K562 (cell line): ENCODE measurements around the gene SDK1. TPM values are rescaled to one million over a fixed set of nuclear protein-coding genes. Genes with fewer than 3 reads are reported as not detected.

Experiments used
- ATAC-seq: fragments of 200-7000 bp; cut with Tn5 transposase; 3 replicates; pipeline ENCODE4 v1.9.1; 2020; ENCODE audit warnings: moderate library complexity
- BruUV-seq: library from RNA; stranded (reverse); fragments of 400-500 nt; replicated peaks from 2 replicates; lab custom pipeline; 2021; lab: Mats Ljungman, UMichigan
- CTCF ChIA-PET: fragments of 300-600 bp; formaldehyde crosslinking; extraction: SDS; loops from one replicate; lab custom pipeline; 2021; ENCODE audit warnings: low intra/inter-chr PET ratio; lab: Yijun Ruan, JAX
- POLR2A ChIA-PET: fragments of 300-600, 350-650 bp; sonication (Branson Sonifier 250); formaldehyde crosslinking; extraction: SDS; loops from one replicate; lab custom pipeline; 2021; ENCODE audit warnings: antibody characterized with exemption, inconsistent platforms; lab: Yijun Ruan, JAX
- DNase-seq, 4 experiments: peaks; one replicate each; pipeline versions ENCODE4 v3.0.0 to v3.0.0-alpha.2; 2011 to 2018; ENCODE audit warnings: low spot score in 3 of 4, mixed read lengths in 3 of 4; ENCODE audit errors: extremely low read depth in 1 of 4
- FAIRE-seq: peaks from 2 replicates; lab custom pipeline; 2011; peaks lifted over from hg19 to GRCh38; lab: Jason Lieb, UNC
- H2AFZ ChIP-seq: 2 replicates; pipeline ENCODE4 v1.6.0; 2011; ENCODE audit warnings: low read depth, low read length, control low read depth, inconsistent platforms
- H3K27ac ChIP-seq: fragments of 200-600 bp; 3 replicates; pipeline ENCODE4 v1.8.0; 2011; ENCODE audit warnings: low read depth, mild to moderate bottlenecking, control low read depth, inconsistent platforms, low read length, moderate library complexity, mixed read lengths; ENCODE audit errors: extremely low read depth
- H3K27me3 ChIP-seq, 2 experiments: fragments of 300-600 bp in 1 of 2; 2 replicates in 1 of 2; 3 replicates in 1 of 2; pipeline versions ENCODE4 v1.6.0 to v1.8.0; 2011; ENCODE audit warnings: inconsistent platforms in 2 of 2, low read length in 2 of 2, mild to moderate bottlenecking in 1 of 2, mixed read lengths in 1 of 2, moderate library complexity in 1 of 2; ENCODE audit not compliant: control insufficient read depth in 2 of 2, insufficient read depth in 2 of 2
- H3K36me3 ChIP-seq: fragments of 300-600 bp; 3 replicates; pipeline ENCODE4 v1.8.0; 2011; ENCODE audit warnings: mild to moderate bottlenecking, low read length, inconsistent platforms; ENCODE audit not compliant: control insufficient read depth, insufficient read depth
- H3K4me1 ChIP-seq, 2 experiments: fragments of 200-600 bp in 1 of 2; replicated peaks in 1 of 2; 2 replicates in 1 of 2; 3 replicates in 1 of 2; pipeline versions ENCODE4 v1.5.1 to v1.8.0; 2011; ENCODE audit warnings: inconsistent platforms in 2 of 2, low read length in 2 of 2, mild to moderate bottlenecking in 1 of 2, mixed read lengths in 1 of 2, moderate library complexity in 1 of 2; ENCODE audit not compliant: control insufficient read depth in 2 of 2, insufficient read depth in 2 of 2
- H3K4me2 ChIP-seq: 2 replicates; pipeline ENCODE4 v1.6.1; 2011; ENCODE audit warnings: low read length, control low read depth, inconsistent platforms, mixed read lengths; ENCODE audit not compliant: insufficient read depth
- H3K4me3 ChIP-seq: fragments of 200-600 bp; sonication (generic), shearing (Covaris generic); 2 replicates; pipeline ENCODE4 v1.5.1; 2016; ENCODE audit warnings: control low read depth, inconsistent platforms
- H3K79me2 ChIP-seq: fragments of 200-600 bp; 3 replicates; pipeline ENCODE4 v1.8.0; 2011; ENCODE audit warnings: low read length, inconsistent platforms; ENCODE audit not compliant: control insufficient read depth, insufficient read depth
- H3K9ac ChIP-seq, 2 experiments: 2 replicates each; pipeline versions ENCODE4 v1.6.0 to v1.6.1; 2011; ENCODE audit warnings: low read depth in 2 of 2, low read length in 2 of 2, control low read depth in 1 of 2, inconsistent platforms in 1 of 2, mild to moderate bottlenecking in 1 of 2, mixed read lengths in 1 of 2; ENCODE audit not compliant: insufficient read depth in 1 of 2
- H3K9me1 ChIP-seq: one replicate; pipeline ENCODE4 v1.6.0; 2011; ENCODE audit warnings: inconsistent platforms, mild to moderate bottlenecking, low read length, moderate library complexity; ENCODE audit not compliant: control insufficient read depth, insufficient read depth
- H3K9me3 ChIP-seq: replicated peaks from 2 replicates; pipeline ENCODE4 v1.5.1; 2011; ENCODE audit warnings: low read depth, low read length, inconsistent platforms; ENCODE audit not compliant: control insufficient read depth, insufficient read depth
- H4K20me1 ChIP-seq: replicated peaks from 2 replicates; pipeline ENCODE4 v1.6.1; 2011; ENCODE audit warnings: low read length, inconsistent platforms, mixed read lengths; ENCODE audit not compliant: control insufficient read depth, insufficient read depth
- FOXP1 ChIP-seq: sonication (generic); formaldehyde crosslinking; IDR thresholded peaks from 2 replicates; pipeline ENCODE4 v1.8.0; 2022; ENCODE audit warnings: mild to moderate bottlenecking, missing genetic modification reagents
- HNRNPL ChIP-seq: fragments of 200-400 bp; formaldehyde crosslinking; IDR thresholded peaks from 2 replicates; pipeline ENCODE4 v1.6.1; 2017; ENCODE audit warnings: low read depth, mild to moderate bottlenecking, low read length
- L3MBTL2 ChIP-seq: fragments of 450-650 bp; IDR thresholded peaks from 2 replicates; pipeline ENCODE4 v1.6.1; 2016; ENCODE audit warnings: mild to moderate bottlenecking, moderate library complexity
- MCM7 ChIP-seq, 2 experiments: fragments of 450-650 bp; IDR thresholded peaks; 2 replicates each; pipeline ENCODE4 v1.6.1; 2016 to 2018
- RCOR1 ChIP-seq, 2 experiments: IDR thresholded peaks; 2 replicates each; pipeline ENCODE4 v1.6.1; 2012; ENCODE audit warnings: low read depth in 2 of 2, low read length in 2 of 2, borderline replicate concordance in 1 of 2, improper control_type of control experiment in 1 of 2
- SNAPC5 ChIP-seq: fragments of 250-450 bp; sonication (Bioruptor Pico); IDR thresholded peaks from 2 replicates; pipeline ENCODE4 v1.8.0; 2021; ENCODE audit warnings: moderate library complexity, mild to moderate bottlenecking, inconsistent platforms
- TAF1 ChIP-seq: IDR thresholded peaks from 2 replicates; pipeline ENCODE4 v1.6.1; 2011; ENCODE audit warnings: mild to moderate bottlenecking, low read length, moderate library complexity; ENCODE audit not compliant: insufficient read depth, control insufficient read depth, severe bottlenecking; ENCODE audit errors: extremely low read depth
- ZNF140 ChIP-seq: fragments of 250-450 bp; sonication (Bioruptor Pico); IDR thresholded peaks from 2 replicates; pipeline ENCODE4 v1.8.0; 2021; ENCODE audit warnings: moderate library complexity, mild to moderate bottlenecking, inconsistent platforms
- ZNF277 ChIP-seq: fragments of 250-450 bp; sonication (Bioruptor Pico); IDR thresholded peaks from 2 replicates; pipeline ENCODE4 v1.8.0; 2022; ENCODE audit warnings: inconsistent platforms, mild to moderate bottlenecking, moderate library complexity, borderline replicate concordance
- WGBS: fragments of 100-300 bp; shearing (Covaris generic); methylation state at CpG from one replicate; pipeline ENCODE4 v1.1.6; 2016; ENCODE audit warnings: low coverage, mixed read lengths; ENCODE audit not compliant: insufficient coverage; ENCODE audit errors: missing lambda C conversion rate; 5-methylcytosine and 5-hydroxymethylcytosine counted together
- in situ Hi-C: fragments of 300-500 bp; cut with MboI; formaldehyde crosslinking; loops from 4 replicates; pipeline ENCODE4 v1.15.0; 2018; ENCODE audit warnings: inconsistent platforms, mixed read lengths
- intact Hi-C: fragments of 100-400 bp; cut with micrococcal nuclease; formaldehyde crosslinking; loops from 2 replicates; pipeline ENCODE4 v1.14.2; 2022
- polyA plus RNA-seq, 8 experiments: library from polyadenylated mRNA; depleted of rRNA in 4 of 8; stranded (reverse) in 5 of 8; unstranded in 3 of 8; fragments of >200 nt; fragmentation: Nextera tagmentation in 2 of 8; fragmentation: Illumina TruSeq in 1 of 8; extraction: Ambion mirVana in 2 of 8; extraction: Trizol in 1 of 8; gene quantifications; 2 replicates each; pipeline versions ENCODE4 v1.2.1 to v1.2.3, GENCODE V29; 2011 to 2014; ENCODE audit warnings: inconsistent platforms in 1 of 8, missing spikeins in 1 of 8
- total RNA-seq, 7 experiments: library from RNA; depleted of rRNA in 6 of 7; stranded (reverse); fragments of >200 nt in 6 of 7; fragmentation: Illumina TruSeq in 2 of 7; extraction: Trizol in 2 of 7; gene quantifications; 2 replicates each; pipeline versions ENCODE4 v1.2.1 to v1.2.3, GENCODE V29; 2011 to 2021; ENCODE audit warnings: low replicate concordance in 1 of 7

Gene SDK1
- total and polyA plus RNA-seq, 9 of the 15 experiments (the other 6 are each of a cell fraction or from before 2014, with no cell fraction given) = 0.16 TPM; not detected in 8

- no peaks in the 10 kb centered on the region for H3K4me1 ChIP-seq
- DNase-seq (no peak), ATAC-seq (no peak), FAIRE-seq (no peak)
- no peak overlapping the region for H3K27ac ChIP-seq
- H2AFZ ChIP-seq = no peak overlapping the region
- CTCF ChIA-PET = no interaction called here
- H4K20me1 ChIP-seq = no peaks in the 10 kb centered on the region
- under 1% methylated on average over 8 of the region's 8 CpGs for WGBS
- no peaks in the 10 kb centered on the region for H3K36me3 ChIP-seq
- no peaks in the 10 kb centered on the region for H3K79me2 ChIP-seq
- H3K9me3 ChIP-seq = no peaks in the 10 kb centered on the region
- POLR2A ChIA-PET = no interaction called here
- no peak for TF ChIP-seq MCM7 (IDR thresholded peaks at IDR 0.05)
- TF ChIP-seq FOXP1 (CRISPR knock-in tag) = no peak
- no peak for TF ChIP-seq TAF1
- TF ChIP-seq L3MBTL2 = no peak
- no peak for TF ChIP-seq SNAPC5 (CRISPR knock-in tag)
- no peak for TF ChIP-seq ZNF277 (CRISPR knock-in tag)
- TF ChIP-seq HNRNPL = no peak
- no peak for TF ChIP-seq RCOR1 (IDR thresholded peaks at IDR 0.05; ENCODE audit: borderline replicate concordance in 1 of 2, low read depth in 2 of 2, low read length in 2 of 2)
- TF ChIP-seq ZNF140 (CRISPR knock-in tag) = no peak
- H3K9me1 ChIP-seq = no peaks in the 10 kb centered on the region
- no peak overlapping the region for H3K9ac ChIP-seq
- BruUV-seq = no TSS peak
- peaks cover 0 to 3% of the 10 kb centered on the region in 2 experiments; a peak in 1 of 5 replicates for H3K27me3 ChIP-seq
- intact Hi-C loops = no loop called here
- in situ Hi-C loops = no loop called here
- H3K4me2 ChIP-seq = no peak overlapping the region
- H3K4me3 ChIP-seq = no peak overlapping the region
Observed at GRCh38 chr7:3265388-3265787, 35.7 kb upstream of the SDK1 start.
